Hepatocyte (in vitro differentiated cells): ENCODE measurements around the gene PTPRR.

Experiments
- CTCF ChIP-seq: fragments of 200-600 bp; sonication (generic); IDR thresholded peaks from 2 replicates; pipeline ENCODE4 v1.5.1; 2016; ENCODE audit warnings: antibody characterized with exemption, mild to moderate bottlenecking; ENCODE audit not compliant: poor library complexity
- EZH2 ChIP-seq: fragments of 200-600 bp; sonication (generic); IDR thresholded peaks from 2 replicates; pipeline ENCODE4 v1.6.1; 2016; ENCODE audit warnings: antibody characterized with exemption, mild to moderate bottlenecking, borderline replicate concordance

GRCh38 chr12:70919597-70920035 is 922 bp downstream of the PTPRR start:
- TF ChIP-seq CTCF (no peak), EZH2 (no peak)
